ENCODE results near the gene XXYLT1.
"Not testable (repeated sequence)": the region's sequence is repeated elsewhere in the genome, so short reads cannot be mapped to it uniquely, and the experiment has no call there.

XXYLT1 gene

DNA sequence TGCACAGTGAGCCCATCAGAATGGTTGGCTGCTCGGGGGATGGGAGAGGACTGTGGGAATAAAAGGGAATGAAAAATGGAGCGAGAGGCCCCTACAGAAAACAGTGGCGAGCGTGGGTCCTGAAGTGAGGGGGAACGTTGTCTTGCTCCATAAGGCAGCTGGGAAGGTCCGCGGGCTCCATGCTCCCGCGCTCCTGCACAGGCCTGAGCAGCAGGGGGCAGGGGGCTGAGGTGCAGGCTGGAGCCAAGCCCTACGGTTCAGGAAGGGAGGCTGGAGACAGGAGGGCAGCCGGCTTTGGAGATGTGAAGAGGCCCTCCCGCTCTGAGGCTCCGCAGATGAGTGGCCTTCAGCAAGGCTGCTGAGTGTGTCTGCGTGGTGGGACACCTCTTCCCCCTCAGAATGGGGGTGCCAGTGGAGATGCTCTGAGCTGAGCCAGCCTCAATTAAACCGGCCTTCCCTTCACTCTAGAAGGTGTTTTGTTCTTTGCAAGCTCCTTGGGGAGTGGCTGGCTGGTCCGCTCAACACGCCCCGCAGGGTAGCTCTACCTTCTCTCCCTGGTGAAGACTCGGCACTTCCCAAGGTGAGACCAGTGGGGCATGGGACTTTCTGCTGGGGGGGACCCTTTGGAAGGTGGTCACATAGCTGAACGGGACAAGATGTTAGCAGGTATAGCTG lies 208.0 kb downstream of the XXYLT1 start:
- Mint-ChIP-seq H3K27ac (no peak overlapping the region), H3K4me1 (ENCODE audit: low read depth) (peaks cover 26% of the 10 kb centered on the region), H3K27me3 (peaks cover 9% of the 10 kb centered on the region), H3K36me3 (ENCODE audit: low read depth) (peaks cover 26% of the 10 kb centered on the region), H3K4me3 (no peak overlapping the region), H3K9me3 (peaks cover 12% of the 10 kb centered on the region)
- intact Hi-C loops (cut with micrococcal nuclease) = no loop called here

GRCh38 chr3:195061756-195062655 lies 209.0 kb downstream of the XXYLT1 start:
- intact Hi-C loops (cut with micrococcal nuclease) = no loop called here
- peaks cover 19% of the 10 kb centered on the region for H3K36me3 Mint-ChIP-seq (ENCODE audit: low read depth)
- peaks cover 12% of the 10 kb centered on the region for H3K9me3 Mint-ChIP-seq
- no peak overlapping the region for H3K27ac Mint-ChIP-seq
- H3K4me1 Mint-ChIP-seq (ENCODE audit: low read depth) = peaks cover 26% of the 10 kb centered on the region
- no peak overlapping the region for H3K4me3 Mint-ChIP-seq
- H3K27me3 Mint-ChIP-seq = peaks cover 13% of the 10 kb centered on the region

DNA sequence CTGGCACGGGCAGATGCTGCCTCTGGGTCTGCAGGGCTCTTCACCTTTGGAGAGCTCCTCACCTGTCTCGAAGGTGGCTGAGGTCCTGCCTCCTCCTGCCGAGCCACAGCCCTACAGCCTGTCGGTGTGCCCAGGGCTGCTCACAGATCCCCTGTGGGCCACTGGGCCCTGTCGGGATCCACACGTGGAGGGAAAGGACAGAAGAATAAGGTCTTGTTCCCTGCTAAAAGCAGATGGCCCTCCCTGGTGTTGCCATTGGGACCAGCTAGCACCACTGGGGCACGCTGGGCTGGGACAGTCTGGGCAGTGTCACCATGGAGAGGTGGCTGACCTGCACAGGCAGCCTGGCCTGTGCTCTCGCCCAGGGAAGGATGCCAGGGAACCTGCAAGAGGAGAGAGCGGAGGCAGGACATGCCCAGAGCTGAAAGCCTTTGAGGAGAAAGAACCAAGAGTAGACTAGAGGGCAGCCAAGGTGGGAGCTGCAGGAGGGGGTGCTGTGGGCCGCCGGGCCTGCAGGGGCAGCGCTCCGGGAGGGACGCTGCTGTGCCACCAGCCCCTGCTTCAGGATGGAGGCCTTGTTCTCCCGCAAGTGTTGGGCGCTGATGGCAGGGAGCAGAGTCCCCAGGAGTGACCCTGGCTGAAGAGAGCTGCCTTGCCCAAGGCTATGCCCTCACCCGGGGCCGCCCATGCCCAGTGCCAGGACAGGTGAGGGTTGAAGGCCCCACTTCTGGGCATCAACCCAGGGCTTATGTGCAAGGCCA lies 210.2 kb downstream of the XXYLT1 start:
- Mint-ChIP-seq H3K4me1 (ENCODE audit: low read depth) (peaks cover 23% of the 10 kb centered on the region), H3K27me3 (peaks cover 13% of the 10 kb centered on the region), H3K9me3 (peaks cover 2% of the 10 kb centered on the region), H3K27ac (no peak overlapping the region), H3K4me3 (no peak overlapping the region), H3K36me3 (ENCODE audit: low read depth) (peaks cover 7% of the 10 kb centered on the region)
- intact Hi-C loops (cut with micrococcal nuclease) = no loop called here

- Mint-ChIP-seq H3K36me3 (ENCODE audit: low read depth) (peaks cover 1% of the 10 kb centered on the region), H3K9me3 (no peaks in the 10 kb centered on the region), H3K27me3 (peaks cover 17% of the 10 kb centered on the region), H3K27ac (no peak overlapping the region), H3K4me1 (ENCODE audit: low read depth) (peaks cover 17% of the 10 kb centered on the region), H3K4me3 (no peak overlapping the region)
- intact Hi-C loops (cut with micrococcal nuclease) = no loop called here
Observed at GRCh38 chr3:195060217-195060481, 210.8 kb downstream of the XXYLT1 start.

DNA sequence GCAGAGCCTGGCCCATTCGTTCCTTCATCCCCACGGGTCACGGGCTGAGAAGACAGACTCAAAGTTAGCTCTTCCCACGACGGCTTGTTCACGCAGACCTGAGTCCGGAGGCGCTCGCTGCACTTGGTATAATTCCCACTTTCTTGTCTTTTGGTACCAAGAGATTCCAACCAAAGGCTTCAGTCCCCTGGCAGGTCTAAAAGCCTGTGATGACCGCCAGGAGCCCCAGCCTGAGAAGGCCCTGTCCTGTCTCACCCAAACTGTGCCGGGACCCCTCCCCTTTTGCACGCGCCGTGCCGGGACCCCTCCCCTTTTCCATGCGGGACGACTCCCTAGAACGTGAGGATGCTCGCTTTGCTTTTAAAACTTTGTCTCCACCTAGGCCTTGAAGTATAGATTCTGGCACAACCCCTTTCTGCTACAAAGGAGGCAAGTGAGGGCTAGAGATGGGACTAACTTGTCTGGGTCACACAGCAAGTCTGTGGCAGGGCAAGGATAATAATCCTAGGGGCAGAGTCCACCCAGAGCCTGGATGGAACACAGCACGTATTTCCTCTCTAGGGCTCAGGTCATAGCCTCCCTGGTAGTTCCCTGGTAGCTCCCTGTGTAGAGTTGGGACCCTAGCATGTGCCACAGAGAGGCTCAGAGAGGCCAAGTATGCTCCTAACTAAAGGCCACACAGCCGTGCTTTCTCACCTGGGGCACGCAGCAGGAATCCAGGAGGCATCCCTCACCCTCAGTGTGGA lies 211.3 kb downstream of the XXYLT1 start:
- Mint-ChIP-seq H3K4me3 (no peak overlapping the region), H3K27me3 (peaks cover 18% of the 10 kb centered on the region)

GRCh38 chr3:195059006-195059350 lies 212.0 kb downstream of the XXYLT1 start:
- peaks cover 10% of the 10 kb centered on the region for H3K4me1 Mint-ChIP-seq (ENCODE audit: low read depth)
- H3K27ac Mint-ChIP-seq = no peak overlapping the region
- H3K4me3 Mint-ChIP-seq = no peak overlapping the region
- H3K27me3 Mint-ChIP-seq = peaks cover 18% of the 10 kb centered on the region
- no peaks in the 10 kb centered on the region for H3K36me3 Mint-ChIP-seq (ENCODE audit: low read depth)
- intact Hi-C loops (cut with micrococcal nuclease) = no loop called here
- no peaks in the 10 kb centered on the region for H3K9me3 Mint-ChIP-seq

More for the DNA sequence above, 211.3 kb downstream of the XXYLT1 start:
- Mint-ChIP-seq H3K27ac (no peak overlapping the region), H3K4me1 (ENCODE audit: low read depth) (peaks cover 12% of the 10 kb centered on the region), H3K9me3 (no peaks in the 10 kb centered on the region), H3K36me3 (ENCODE audit: low read depth) (no peaks in the 10 kb centered on the region)
- intact Hi-C loops (cut with micrococcal nuclease) = no loop called here

DNA sequence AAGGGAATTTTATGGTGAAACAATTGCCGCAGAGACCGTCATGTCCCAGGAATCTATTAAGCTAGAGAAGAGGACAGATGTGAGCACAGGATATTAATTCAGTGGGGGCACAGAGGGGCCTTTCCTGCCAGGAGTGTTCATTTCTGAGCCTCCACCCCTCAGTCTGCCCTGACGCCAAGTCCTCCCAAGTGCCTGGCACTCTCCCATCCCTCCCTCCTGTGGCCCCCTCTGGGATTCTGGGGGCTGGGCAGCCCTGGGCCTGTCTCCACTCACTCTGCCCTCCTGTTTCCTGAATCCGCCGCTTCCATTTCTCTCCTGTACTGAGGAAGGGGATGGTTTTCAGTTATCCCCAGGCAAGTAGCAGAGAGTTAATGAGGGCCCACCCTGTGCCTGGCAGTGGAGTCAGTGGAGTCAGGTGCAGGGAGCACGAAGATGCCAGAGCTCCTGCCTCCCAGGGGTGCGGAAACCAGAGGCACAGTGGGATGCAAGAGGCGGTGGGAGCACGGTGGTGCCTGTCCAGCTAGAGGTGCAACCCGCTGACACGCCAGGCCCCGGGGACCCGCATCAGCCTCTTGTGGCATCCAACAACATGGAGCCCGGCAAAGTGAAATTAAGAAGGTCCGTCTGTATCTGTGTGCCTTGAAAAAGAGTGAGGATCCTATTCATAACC lies 212.5 kb downstream of the XXYLT1 start:
- intact Hi-C loops (cut with micrococcal nuclease) = no loop called here
- Mint-ChIP-seq H3K9me3 (no peaks in the 10 kb centered on the region), H3K27ac (no peak overlapping the region), H3K36me3 (ENCODE audit: low read depth) (no peaks in the 10 kb centered on the region), H3K4me1 (ENCODE audit: low read depth) (peaks cover 10% of the 10 kb centered on the region), H3K4me3 (no peak overlapping the region), H3K27me3 (peaks cover 18% of the 10 kb centered on the region)

DNA sequence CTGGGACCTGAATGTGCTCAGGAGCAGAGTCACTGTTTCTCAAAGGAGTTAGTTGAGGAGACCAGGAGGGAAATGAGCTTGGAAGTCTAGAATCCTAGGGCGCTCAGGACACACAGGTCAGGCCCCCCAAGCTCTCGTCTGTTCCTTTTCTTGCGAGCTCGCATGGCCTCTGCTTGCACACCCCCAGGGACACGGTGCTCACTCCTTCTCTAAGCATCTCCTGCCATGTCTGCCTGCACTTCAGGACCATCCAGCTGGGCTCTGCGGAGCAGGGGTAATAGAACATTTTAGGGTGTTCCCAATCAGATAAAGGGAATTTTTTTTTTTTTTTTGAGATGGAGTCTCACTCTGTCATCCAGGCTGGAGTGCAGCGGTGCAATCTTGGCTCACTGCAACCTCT lies 213.2 kb downstream of the XXYLT1 start:
- Mint-ChIP-seq H3K27ac (no peak overlapping the region), H3K36me3 (ENCODE audit: low read depth) (no peaks in the 10 kb centered on the region), H3K27me3 (peaks cover 18% of the 10 kb centered on the region), H3K4me3 (no peak overlapping the region), H3K9me3 (no peaks in the 10 kb centered on the region), H3K4me1 (ENCODE audit: low read depth) (peaks cover 17% of the 10 kb centered on the region)
- intact Hi-C loops (cut with micrococcal nuclease) = no loop called here

GRCh38 chr3:195056506-195056905 lies 214.5 kb downstream of the XXYLT1 start:
- Mint-ChIP-seq H3K27ac (no peak overlapping the region), H3K4me1 (ENCODE audit: low read depth) (peaks cover 18% of the 10 kb centered on the region), H3K27me3 (peaks cover 18% of the 10 kb centered on the region), H3K36me3 (ENCODE audit: low read depth) (no peaks in the 10 kb centered on the region), H3K9me3 (no peaks in the 10 kb centered on the region), H3K4me3 (no peak overlapping the region)
- intact Hi-C loops (cut with micrococcal nuclease) = no loop called here

DNA sequence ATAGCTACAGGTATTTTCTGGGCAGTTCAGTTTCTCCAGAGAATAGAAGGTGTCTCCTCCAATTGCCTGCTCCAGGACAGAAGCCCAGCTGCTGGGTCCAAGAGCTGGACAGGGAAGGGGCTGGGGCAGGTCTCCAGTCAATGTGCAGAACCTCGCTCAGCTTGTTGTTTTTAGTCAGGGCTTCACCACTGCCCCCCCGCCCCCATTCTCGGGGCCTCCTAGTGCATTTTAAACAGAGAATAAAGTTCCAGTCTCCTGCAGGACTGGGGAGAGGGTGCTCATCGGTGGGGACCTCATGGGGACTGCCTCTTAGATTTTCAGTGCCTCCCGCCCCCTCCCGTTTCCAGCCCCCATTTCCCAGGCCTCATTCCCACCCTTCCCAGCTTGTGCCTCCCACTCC lies 216.6 kb downstream of the XXYLT1 start:
- Mint-ChIP-seq H3K4me1 (ENCODE audit: low read depth) (peaks cover 14% of the 10 kb centered on the region), H3K4me3 (no peak overlapping the region), H3K27ac (no peak overlapping the region), H3K36me3 (ENCODE audit: low read depth) (no peaks in the 10 kb centered on the region), H3K27me3 (peaks cover 17% of the 10 kb centered on the region), H3K9me3 (no peaks in the 10 kb centered on the region)
- intact Hi-C loops (cut with micrococcal nuclease) = no loop called here

DNA sequence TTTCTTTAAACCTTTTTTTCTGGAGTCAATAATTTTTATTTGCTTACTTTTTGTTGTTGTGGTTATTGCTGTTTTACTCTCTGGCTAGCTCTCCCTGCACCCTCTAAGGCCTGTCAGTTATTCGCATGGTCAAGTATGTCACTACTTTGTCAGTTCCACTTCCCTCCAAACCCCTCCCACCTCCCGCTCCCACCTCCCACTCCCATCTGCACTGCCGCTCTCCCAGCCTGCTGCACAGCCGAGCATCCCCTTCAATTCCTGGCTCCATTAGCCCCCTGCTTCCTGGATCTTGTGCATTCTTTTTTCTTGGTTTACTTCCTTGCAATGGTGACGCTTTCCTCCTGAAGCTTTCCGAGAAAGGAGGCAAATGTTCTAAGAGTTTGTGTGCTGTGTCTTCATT lies 218.0 kb downstream of the XXYLT1 start:
- intact Hi-C loops (cut with micrococcal nuclease) = no loop called here
- H3K4me1 Mint-ChIP-seq (ENCODE audit: low read depth) = peaks cover 14% of the 10 kb centered on the region
- no peaks in the 10 kb centered on the region for H3K36me3 Mint-ChIP-seq (ENCODE audit: low read depth)
- H3K27me3 Mint-ChIP-seq = peaks cover 9% of the 10 kb centered on the region
- no peaks in the 10 kb centered on the region for H3K9me3 Mint-ChIP-seq
- no peak overlapping the region for H3K4me3 Mint-ChIP-seq
- H3K27ac Mint-ChIP-seq = no peak overlapping the region

DNA sequence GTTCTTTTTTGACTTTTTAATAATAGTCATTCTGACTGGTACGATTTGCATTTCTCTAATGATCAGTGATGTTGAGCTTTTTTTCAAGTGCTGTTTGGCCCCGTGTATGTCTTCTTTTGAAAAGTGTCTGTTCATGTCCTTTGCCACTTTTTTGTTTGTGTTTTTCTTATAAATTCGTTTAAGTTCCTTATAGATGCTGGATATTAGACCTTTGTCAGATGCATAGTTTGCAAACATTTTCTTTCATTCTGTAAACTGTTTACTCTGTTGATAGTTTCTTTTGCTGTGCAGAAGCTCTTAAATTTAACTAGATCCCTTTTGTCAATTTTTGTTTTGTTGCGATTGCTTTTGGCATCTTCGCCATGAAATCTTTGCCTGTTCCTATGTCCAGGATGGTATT lies 220.7 kb downstream of the XXYLT1 start:
- peaks cover 16% of the 10 kb centered on the region for H3K4me1 Mint-ChIP-seq (ENCODE audit: low read depth)
- H3K36me3 Mint-ChIP-seq (ENCODE audit: low read depth); H3K27ac Mint-ChIP-seq; H3K9me3 Mint-ChIP-seq; intact Hi-C loops (cut with micrococcal nuclease); H3K4me3 Mint-ChIP-seq; H3K27me3 Mint-ChIP-seq: not testable (repeated sequence)

DNA sequence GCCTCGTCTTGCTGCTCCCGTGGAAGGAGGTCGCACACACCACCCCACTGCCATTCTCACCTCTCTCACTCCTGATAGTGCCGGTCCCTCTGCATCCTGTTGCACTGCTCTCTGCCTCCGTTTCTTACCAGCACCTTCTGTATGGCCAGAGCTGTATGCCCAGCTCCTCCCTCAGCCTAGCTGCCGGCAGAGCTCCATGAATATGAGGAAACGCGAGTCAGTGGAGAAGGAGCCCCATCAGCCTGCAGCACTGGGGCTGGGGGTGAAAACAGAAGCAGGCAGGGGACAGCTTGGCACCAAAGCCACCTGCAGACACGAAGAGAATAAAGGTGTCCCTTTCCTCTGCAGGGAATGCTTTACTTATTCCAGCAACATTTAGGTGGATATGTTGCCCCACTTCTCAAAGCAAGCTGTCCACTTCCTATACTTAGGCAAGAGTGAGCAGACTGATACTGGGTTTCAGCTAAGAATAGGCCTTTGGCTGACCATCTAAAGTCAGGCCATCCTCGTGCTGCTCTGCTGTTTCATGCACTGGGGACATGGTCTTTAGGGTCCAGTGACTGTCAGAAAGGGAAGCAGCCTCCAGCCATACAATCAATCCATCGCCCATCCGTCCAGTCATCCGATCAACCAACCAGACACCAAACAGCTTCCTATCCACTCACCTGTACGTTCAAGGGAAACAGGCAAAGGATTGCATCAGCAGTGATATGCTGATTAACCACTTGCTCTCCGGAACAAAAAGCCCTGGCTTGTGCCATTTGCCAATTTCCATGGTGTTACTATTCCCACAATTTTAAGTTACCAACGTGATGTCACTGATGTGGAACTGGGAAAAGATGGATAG lies 222.7 kb downstream of the XXYLT1 start:
- H3K4me3 Mint-ChIP-seq = no peak overlapping the region
- H3K36me3 Mint-ChIP-seq (ENCODE audit: low read depth) = no peaks in the 10 kb centered on the region
- no peaks in the 10 kb centered on the region for H3K9me3 Mint-ChIP-seq
- no peak overlapping the region for H3K27ac Mint-ChIP-seq
- peaks cover 6% of the 10 kb centered on the region for H3K27me3 Mint-ChIP-seq
- H3K4me1 Mint-ChIP-seq (ENCODE audit: low read depth) = peaks cover 21% of the 10 kb centered on the region
- intact Hi-C loops (cut with micrococcal nuclease) = no loop called here
